Lung (tissue), 13 donors: ENCODE data around the gene AJM1. TPM values are rescaled to one million over a fixed set of nuclear protein-coding genes. Genes with fewer than 3 reads are reported as not detected.

ENCODE experiments used
- ATAC-seq: fragments of 200-7000 bp; cut with Tn5 transposase; one replicate; pipeline ENCODE4 v1.9.1; 2020; ENCODE audit warnings: moderate number of reproducible peaks; ENCODE audit not compliant: insufficient read depth, low FRiP score
- DNase-seq, 3 donors: peaks; one replicate each; pipeline ENCODE4 v3.0.0-alpha.2; 2013 to 2017
- H3K27ac ChIP-seq, 2 donors: one replicate each; pipeline ENCODE4 v1.5.1; 2013; ENCODE audit warnings: mild to moderate bottlenecking in 2 of 2, moderate library complexity in 2 of 2, control low read depth in 1 of 2, inconsistent platforms in 1 of 2, low read depth in 1 of 2, low read length in 1 of 2
- H3K27me3 ChIP-seq, 3 donors: one replicate each; pipeline ENCODE4 v1.5.1; 2013; ENCODE audit warnings: low read length in 2 of 3; ENCODE audit not compliant: control insufficient read depth in 3 of 3, insufficient read depth in 3 of 3
- H3K36me3 ChIP-seq, 4 donors: one replicate each; pipeline ENCODE4 v1.5.1; 2013; ENCODE audit warnings: low read length in 4 of 4, mild to moderate bottlenecking in 1 of 4, moderate library complexity in 1 of 4; ENCODE audit not compliant: control insufficient read depth in 4 of 4, insufficient read depth in 4 of 4
- H3K4me1 ChIP-seq, 5 donors: one replicate each; pipeline ENCODE4 v1.5.1; 2013; ENCODE audit warnings: low read length in 5 of 5, mild to moderate bottlenecking in 2 of 5, moderate library complexity in 1 of 5; ENCODE audit not compliant: control insufficient read depth in 5 of 5, insufficient read depth in 5 of 5
- H3K4me3 ChIP-seq: one replicate; pipeline ENCODE4 v1.5.1; 2013; ENCODE audit warnings: mild to moderate bottlenecking, control low read depth, moderate library complexity
- H3K9ac ChIP-seq, 2 donors: one replicate each; pipeline ENCODE4 v1.5.1; 2013; ENCODE audit warnings: low read length in 2 of 2, control low read depth in 1 of 2; ENCODE audit not compliant: insufficient read depth in 1 of 2
- H3K9me3 ChIP-seq, 4 donors: one replicate each; pipeline ENCODE4 v1.5.1; 2013; ENCODE audit warnings: low read length in 3 of 4, mild to moderate bottlenecking in 1 of 4, moderate library complexity in 1 of 4; ENCODE audit not compliant: control insufficient read depth in 4 of 4, insufficient read depth in 3 of 4
- CTCF ChIP-seq: IDR thresholded peaks from 2 replicates; pipeline ENCODE4 v1.5.1; 2012; ENCODE audit warnings: mild to moderate bottlenecking; ENCODE audit errors: control extremely low read depth, extremely low read depth
- WGBS, 2 donors: extraction: QIAGEN DNeasy Blood & Tissue Kit; methylation state at CpG; one replicate each; pipeline ENCODE4 v1.1.7; 2013; 5-methylcytosine and 5-hydroxymethylcytosine counted together
- polyA plus RNA-seq, 2 donors: library from polyadenylated mRNA; stranded (reverse); fragments of 200-250 nt; gene quantifications; one replicate each; pipeline ENCODE4 v1.2.1, GENCODE V29; 2013
- small RNA-seq: library from RNA; depleted of rRNA; stranded (forward); fragments of <200 nt; gene quantifications from one replicate; pipeline ENCODE3, GENCODE V24; 2014; ENCODE audit warnings: low replicate concordance
- total RNA-seq, 2 donors: library from RNA; depleted of rRNA in 1 of 2; stranded (reverse); fragments of >200 nt in 1 of 2; gene quantifications; one replicate each; pipeline ENCODE4 v1.2.1, GENCODE V29; 2014 to 2021
- donor health status: control.
- donor health status: control.
- donor health status: Bipolar disorder and iron deficiency.
- donor health status: healthy.
- donor health status: DM: yes; HTN: yes; CAD: no.

AJM1 gene
- total and polyA plus RNA-seq, 4 donors, result 1.1 to 4.3 (median 1.5) TPM

- no peak overlapping the region for H3K4me3 ChIP-seq
These were observed 47.6 kb downstream of the AJM1 start for GRCh38 chr9:136889858-136890257.

GRCh38 chr9:136890661-136891060 is 48.4 kb downstream of the AJM1 start:
- Histone ChIP-seq H3K27me3 (no peaks in the 10 kb centered on the region), H3K36me3 (peaks cover 2 to 13% (median 3%) of the 10 kb centered on the region in 4 donors), H3K9me3 (no peaks in the 10 kb centered on the region), H3K9ac (no peak overlapping the region), H3K4me3 (no peak overlapping the region), H3K27ac (no peak overlapping the region), H3K4me1 (peaks cover 0 to 7% (median 0%) of the 10 kb centered on the region in 5 donors)
- ATAC-seq (no peak), DNase-seq (no peak)
- 88 to 92% methylated on average over 13 of the region's 13 CpGs for WGBS, 2 donors
- no peak for TF ChIP-seq CTCF

More at GRCh38 chr9:136889858-136890257, 47.6 kb downstream of the AJM1 start:
- DNase-seq, result no peak
- Histone ChIP-seq H3K4me1 (peaks cover 0 to 7% (median 0%) of the 10 kb centered on the region in 5 donors), H3K9ac (no peak overlapping the region), H3K9me3 (no peaks in the 10 kb centered on the region), H3K27me3 (no peaks in the 10 kb centered on the region), H3K36me3 (peaks cover 0 to 8% (median 2%) of the 10 kb centered on the region in 4 donors), H3K27ac (no peak overlapping the region)
- 96% methylated on average over 42 of the region's 42 CpGs for WGBS, 2 donors
- TF ChIP-seq CTCF, result no peak
- no peak for ATAC-seq

Small RNAs within 50 kb of the gene (small RNA-seq; reads per million reads assigned to genes)
- gene AL355987.2, result not detected
- gene MIR4292, result not detected
- not detected for gene MIR4479

Other genes starting within 250 kb of the AJM1 start
- 100 to 1,000 TPM; 128 to 177 TPM for gene EGFL7, start 179.6 kb upstream of the AJM1 start, total RNA-seq
- gene EGFL7, start 179.6 kb upstream of the AJM1 start, polyA plus RNA-seq, result 100 to 1,000 TPM; 275 to 379 TPM
- 100 to 1,000 TPM in 1 of 2 donors, 10 to 100 TPM in 1; 81.7 to 184 TPM for gene AGPAT2, start 155.0 kb upstream of the AJM1 start, total RNA-seq
- gene AGPAT2, start 155.0 kb upstream of the AJM1 start, polyA plus RNA-seq, result 100 to 1,000 TPM; 169 to 277 TPM
- gene DIPK1B, start 129.9 kb upstream of the AJM1 start, total RNA-seq, result 10 to 100 TPM; 14.5 to 26.7 TPM
- 10 to 100 TPM; 12.5 to 13.3 TPM for gene DIPK1B, start 129.9 kb upstream of the AJM1 start, polyA plus RNA-seq
- gene LCN10, start 99.5 kb upstream of the AJM1 start, total RNA-seq, result 1 to 10 TPM in 1 of 2 donors, not detected in 1; 4.7 TPM
- gene LCN10, start 99.5 kb upstream of the AJM1 start, polyA plus RNA-seq, result 1 to 10 TPM in 1 of 2 donors, under 1 TPM in 1; 0.72 to 6.4 TPM
- gene LCN6, start 94.0 kb upstream of the AJM1 start, total RNA-seq, result 1 to 10 TPM in 1 of 2 donors, not detected in 1; 8.6 TPM
- 10 to 100 TPM in 1 of 2 donors, 1 to 10 TPM in 1; 1.4 to 12.3 TPM for gene LCN6, start 94.0 kb upstream of the AJM1 start, polyA plus RNA-seq
- under 1 TPM in 1 of 2 donors, not detected in 1; 0.11 TPM for gene LCN8, start 84.2 kb upstream of the AJM1 start, total RNA-seq
- gene LCN8, start 84.2 kb upstream of the AJM1 start, polyA plus RNA-seq, result not detected
- gene LCN15, start 78.0 kb upstream of the AJM1 start, total RNA-seq, result not detected
- gene LCN15, start 78.0 kb upstream of the AJM1 start, polyA plus RNA-seq, result under 1 TPM in 1 of 2 donors, not detected in 1; 0.16 TPM
- gene TMEM141, start 51.1 kb upstream of the AJM1 start, total RNA-seq, result 10 to 100 TPM; 56.5 to 94.1 TPM
- gene TMEM141, start 51.1 kb upstream of the AJM1 start, polyA plus RNA-seq, result 100 to 1,000 TPM; 132 to 177 TPM
- gene CCDC183, start 46.1 kb upstream of the AJM1 start, total RNA-seq, result 1 to 10 TPM; 1.6 to 4.6 TPM
- 1 to 10 TPM in 1 of 2 donors, under 1 TPM in 1; 0.38 to 2.8 TPM for gene CCDC183, start 46.1 kb upstream of the AJM1 start, polyA plus RNA-seq
- 10 to 100 TPM; 36.4 to 87.8 TPM for gene RABL6, start 34.5 kb upstream of the AJM1 start, total RNA-seq
- gene RABL6, start 34.5 kb upstream of the AJM1 start, polyA plus RNA-seq, result 10 to 100 TPM; 53.7 to 70.8 TPM
- gene PHPT1, start 6.9 kb downstream of the AJM1 start, total RNA-seq, result 100 to 1,000 TPM in 1 of 2 donors, 10 to 100 TPM in 1; 75.0 to 124 TPM
- 100 to 1,000 TPM; 110 to 195 TPM for gene PHPT1, start 6.9 kb downstream of the AJM1 start, polyA plus RNA-seq
- gene MAMDC4, start 9.9 kb downstream of the AJM1 start, total RNA-seq, result 10 to 100 TPM in 1 of 2 donors, 1 to 10 TPM in 1; 5.6 to 13.2 TPM
- 1 to 10 TPM; 7.0 to 7.3 TPM for gene MAMDC4, start 9.9 kb downstream of the AJM1 start, polyA plus RNA-seq
- 100 to 1,000 TPM; 283 to 298 TPM for gene EDF1, start 23.8 kb downstream of the AJM1 start, total RNA-seq
- gene EDF1, start 23.8 kb downstream of the AJM1 start, polyA plus RNA-seq, result 100 to 1,000 TPM; 308 to 670 TPM
- gene TRAF2, start 44.0 kb downstream of the AJM1 start, total RNA-seq, result 10 to 100 TPM; 17.2 to 19.1 TPM
- gene TRAF2, start 44.0 kb downstream of the AJM1 start, polyA plus RNA-seq, result 10 to 100 TPM; 11.3 to 13.2 TPM
- 100 to 1,000 TPM in 1 of 2 donors, 10 to 100 TPM in 1; 56.6 to 118 TPM for gene FBXW5, start 102.3 kb downstream of the AJM1 start, total RNA-seq
- gene FBXW5, start 102.3 kb downstream of the AJM1 start, polyA plus RNA-seq, result 100 to 1,000 TPM in 1 of 2 donors, 10 to 100 TPM in 1; 89.1 to 109 TPM
- gene C8G, start 102.8 kb downstream of the AJM1 start, total RNA-seq, result 1 to 10 TPM in 1 of 2 donors, not detected in 1; 2.1 TPM
- 1 to 10 TPM in 1 of 2 donors, under 1 TPM in 1; 0.90 to 1.4 TPM for gene C8G, start 102.8 kb downstream of the AJM1 start, polyA plus RNA-seq
- gene LCN12, start 109.8 kb downstream of the AJM1 start, total RNA-seq, result 1 to 10 TPM; 4.1 to 6.3 TPM
- 1 to 10 TPM in 1 of 2 donors, under 1 TPM in 1; 0.35 to 2.4 TPM for gene LCN12, start 109.8 kb downstream of the AJM1 start, polyA plus RNA-seq
- gene PTGDS, start 135.0 kb downstream of the AJM1 start, total RNA-seq, result 100 to 1,000 TPM in 1 of 2 donors, 10 to 100 TPM in 1; 29.5 to 159 TPM
- 100 to 1,000 TPM in 1 of 2 donors, 10 to 100 TPM in 1; 19.4 to 158 TPM for gene PTGDS, start 135.0 kb downstream of the AJM1 start, polyA plus RNA-seq
- 1 to 10 TPM in 1 of 2 donors, under 1 TPM in 1; 0.28 to 2.5 TPM for gene LCNL1, start 140.5 kb downstream of the AJM1 start, total RNA-seq
- 1 to 10 TPM in 1 of 2 donors, under 1 TPM in 1; 0.15 to 2.7 TPM for gene LCNL1, start 140.5 kb downstream of the AJM1 start, polyA plus RNA-seq
- 10 to 100 TPM; 16.6 to 58.1 TPM for gene PAXX, start 149.9 kb downstream of the AJM1 start, total RNA-seq
- 100 to 1,000 TPM in 1 of 2 donors, 10 to 100 TPM in 1; 60.7 to 172 TPM for gene PAXX, start 149.9 kb downstream of the AJM1 start, polyA plus RNA-seq
- 100 to 1,000 TPM in 1 of 2 donors, 10 to 100 TPM in 1; 72.0 to 115 TPM for gene CLIC3, start 154.1 kb downstream of the AJM1 start, total RNA-seq
- 10 to 100 TPM; 17.2 to 90.2 TPM for gene CLIC3, start 154.1 kb downstream of the AJM1 start, polyA plus RNA-seq
- gene ABCA2, start 185.8 kb downstream of the AJM1 start, total RNA-seq, result 10 to 100 TPM; 13.4 to 39.0 TPM
- gene ABCA2, start 185.8 kb downstream of the AJM1 start, polyA plus RNA-seq, result 10 to 100 TPM; 14.8 to 18.1 TPM
- 1 to 10 TPM in 1 of 2 donors, under 1 TPM in 1; 0.37 to 1.0 TPM for gene FUT7, start 189.6 kb downstream of the AJM1 start, total RNA-seq
- gene FUT7, start 189.6 kb downstream of the AJM1 start, polyA plus RNA-seq, result 1 to 10 TPM in 1 of 2 donors, under 1 TPM in 1; 0.45 to 5.5 TPM
- gene NPDC1, start 203.7 kb downstream of the AJM1 start, total RNA-seq, result 10 to 100 TPM; 28.7 to 99.3 TPM
- gene NPDC1, start 203.7 kb downstream of the AJM1 start, polyA plus RNA-seq, result 10 to 100 TPM; 49.0 to 87.5 TPM
- gene ENTPD2, start 211.6 kb downstream of the AJM1 start, total RNA-seq, result 1 to 10 TPM; 1.8 to 3.2 TPM
- gene ENTPD2, start 211.6 kb downstream of the AJM1 start, polyA plus RNA-seq, result under 1 TPM; 0.39 to 0.53 TPM
- gene SAPCD2, start 228.1 kb downstream of the AJM1 start, total RNA-seq, result 1 to 10 TPM; 1.4 to 1.7 TPM
- gene SAPCD2, start 228.1 kb downstream of the AJM1 start, polyA plus RNA-seq, result 1 to 10 TPM; 1.3 to 2.1 TPM
- gene UAP1L1, start 235.0 kb downstream of the AJM1 start, total RNA-seq, result 10 to 100 TPM; 12.2 to 35.5 TPM
- gene UAP1L1, start 235.0 kb downstream of the AJM1 start, polyA plus RNA-seq, result 10 to 100 TPM; 14.5 to 19.7 TPM
- 10 to 100 TPM; 56.7 to 70.9 TPM for gene MAN1B1, start 244.5 kb downstream of the AJM1 start, total RNA-seq
- 10 to 100 TPM; 40.3 to 56.9 TPM for gene MAN1B1, start 244.5 kb downstream of the AJM1 start, polyA plus RNA-seq